NCI-H2171 (cell line): ENCODE results near the gene AFAP1L1.

ENCODE experiments used
- DNase-seq: peaks from one replicate; lab custom pipeline; 2025; lab: John Stamatoyannopoulos, UW

Gene AFAP1L1

GRCh38 chr5:149352169-149352568 lies 80.5 kb downstream of the AFAP1L1 start:
- no peak for DNase-seq

DNA sequence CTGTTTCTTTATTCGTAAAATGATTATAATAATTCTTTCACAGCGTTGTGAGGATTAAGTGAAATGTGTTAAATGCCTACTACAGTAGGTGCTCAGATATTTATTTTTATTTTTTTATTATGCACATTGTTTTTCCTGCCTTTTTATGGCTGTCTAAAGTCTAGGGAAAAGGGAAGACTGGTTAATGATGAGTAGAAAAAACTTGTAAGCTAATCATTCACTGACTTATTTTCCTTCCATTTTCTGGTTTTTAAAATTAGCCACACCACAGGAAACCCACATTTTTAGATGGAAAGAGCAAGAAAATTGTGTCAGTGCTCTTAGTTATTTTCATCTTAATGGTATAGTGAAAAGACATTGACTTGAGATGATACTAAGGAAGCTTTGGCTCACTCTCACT lies 82.3 kb downstream of the AFAP1L1 start:
- no peak for DNase-seq

- DNase-seq = no peak
Observed at GRCh38 chr5:149355688-149356087, 84.0 kb downstream of the AFAP1L1 start.

DNA sequence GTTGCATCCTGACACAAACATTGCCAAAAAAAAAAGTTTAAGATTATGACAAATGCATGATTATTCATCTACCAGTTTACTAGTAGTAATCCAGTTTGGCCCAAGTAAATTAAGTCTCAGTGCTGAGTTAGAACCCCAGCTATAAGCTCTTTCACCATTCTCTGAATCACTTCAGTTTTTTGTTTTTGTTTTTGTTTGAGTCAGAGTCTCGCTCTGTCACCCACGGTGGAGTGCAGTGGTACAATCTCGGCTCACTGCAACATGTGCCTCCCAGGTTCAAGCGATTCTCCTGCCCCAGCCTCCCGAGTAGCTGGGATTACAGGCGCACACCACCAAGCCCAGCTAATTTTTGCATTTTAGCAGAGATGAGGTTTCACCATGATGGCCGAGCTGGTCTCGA lies 84.7 kb downstream of the AFAP1L1 start:
- DNase-seq = no peak

DNA sequence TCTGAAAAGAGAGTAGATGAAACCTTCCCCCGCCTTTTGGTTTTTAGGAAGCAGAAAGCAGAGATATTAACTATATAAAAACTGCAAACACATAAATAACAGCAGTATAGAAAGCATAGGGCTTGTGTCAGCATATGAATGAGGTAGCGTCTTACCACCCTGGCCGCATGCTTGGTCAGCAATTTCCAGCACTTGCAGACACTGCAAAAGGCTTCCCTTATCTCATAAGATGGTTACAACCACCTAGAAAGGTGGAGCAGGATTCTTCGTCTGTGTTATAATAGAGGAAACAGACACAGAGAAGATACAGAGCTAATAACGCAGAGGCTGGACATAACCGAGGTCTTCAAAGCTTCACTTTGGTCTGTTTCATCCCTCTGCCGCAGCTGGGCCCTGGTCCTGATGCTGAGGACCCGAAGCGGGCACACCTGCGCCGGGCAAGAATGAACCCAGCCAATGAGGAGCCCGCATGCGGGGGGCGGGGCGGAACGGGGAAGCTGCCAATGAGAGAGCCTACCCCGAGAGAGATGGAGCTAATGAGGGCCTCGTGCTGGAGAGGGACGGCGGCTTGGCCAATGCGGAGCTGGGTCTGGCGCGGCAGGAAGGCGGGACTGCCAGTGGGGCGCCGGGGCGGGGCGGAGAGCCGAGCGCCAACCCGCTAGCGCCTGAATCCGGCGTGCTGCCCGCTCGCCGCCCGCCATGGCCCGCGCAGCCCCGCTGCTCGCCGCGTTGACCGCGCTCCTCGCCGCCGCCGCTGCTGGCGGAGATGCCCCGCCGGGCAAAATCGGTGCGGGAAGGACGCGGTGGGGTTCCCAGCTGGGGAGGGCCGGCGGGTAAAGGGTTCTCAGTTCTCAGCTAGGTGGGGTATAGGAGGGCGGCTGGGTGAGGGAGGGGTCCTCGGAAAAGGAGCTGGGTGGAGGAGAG lies 86.0 kb downstream of the AFAP1L1 start, which contains the start of gene PCYOX1L:
Gene PCYOX1L (plus strand): TSS at position 677 of the 924 bp plus-strand sequence. CDS start 23 bp downstream, at position 700.
- DNase-seq = peak; percentile 88

DNA sequence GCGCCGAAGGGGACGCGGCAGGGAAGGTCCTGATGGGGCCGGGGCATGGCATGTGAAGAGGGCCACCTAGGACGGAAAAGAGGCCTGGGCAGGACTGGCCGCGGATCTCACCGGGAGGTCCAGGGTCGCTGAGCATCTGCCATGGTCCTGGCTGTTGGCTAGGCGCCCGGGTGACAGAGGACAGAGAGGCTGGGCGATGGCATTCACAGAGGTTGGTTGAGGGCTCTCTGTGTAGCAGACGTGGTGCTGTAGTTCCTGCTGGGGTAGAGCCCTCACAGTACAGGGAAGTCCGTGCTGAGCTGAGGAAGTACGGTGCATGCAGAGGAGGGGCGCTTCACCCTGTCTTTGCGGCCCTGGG lies 86.6 kb downstream of the AFAP1L1 start:
- DNase-seq = no peak

DNA sequence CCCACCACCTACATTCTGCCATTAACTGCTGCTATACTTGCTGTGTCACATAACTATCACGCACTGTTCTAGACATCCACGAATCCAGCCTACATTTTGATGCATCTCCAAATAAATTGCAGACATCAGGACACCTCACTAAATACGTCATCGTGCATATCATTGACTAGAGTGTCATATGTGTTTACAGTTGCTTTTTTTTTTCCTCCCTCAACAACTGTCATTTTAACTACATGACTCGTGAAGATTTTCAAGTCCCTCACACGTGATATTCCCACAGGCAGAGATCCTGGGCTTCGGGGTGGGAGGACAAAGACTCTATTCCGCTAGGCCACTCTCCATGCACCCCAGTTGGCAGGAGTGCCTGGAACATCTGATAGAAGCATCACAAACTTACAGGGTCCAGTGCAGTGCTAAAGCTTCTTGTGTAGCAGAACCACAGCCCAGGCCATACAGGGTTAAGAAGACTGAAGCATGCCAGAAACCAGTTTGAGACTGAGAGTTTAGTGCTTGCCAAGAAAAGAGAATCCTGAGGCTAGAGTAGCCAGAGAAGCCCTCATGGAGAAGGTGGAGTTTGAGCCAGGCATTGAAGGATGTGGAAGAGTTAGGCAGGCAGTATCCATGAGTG lies 87.3 kb downstream of the AFAP1L1 start:
- DNase-seq = no peak

- no peak for DNase-seq
Observed at GRCh38 chr5:149360272-149360671, 88.6 kb downstream of the AFAP1L1 start.

DNA sequence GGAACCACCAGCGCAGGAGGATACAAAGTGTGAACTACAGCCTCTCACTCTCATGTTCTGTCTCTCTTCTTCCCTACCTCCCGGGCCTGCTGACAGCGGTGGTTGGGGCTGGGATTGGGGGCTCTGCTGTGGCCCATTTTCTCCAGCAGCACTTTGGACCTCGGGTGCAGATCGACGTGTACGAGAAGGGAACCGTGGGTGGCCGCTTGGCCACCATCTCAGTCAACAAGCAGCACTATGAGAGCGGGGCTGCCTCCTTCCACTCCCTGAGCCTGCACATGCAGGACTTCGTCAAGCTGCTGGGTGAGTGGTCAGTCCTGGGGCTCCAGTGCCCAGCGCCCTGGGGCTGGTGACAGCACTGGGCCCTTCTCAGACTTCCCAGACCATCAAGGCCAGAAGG lies 90.9 kb downstream of the AFAP1L1 start:
- no peak for DNase-seq

DNA sequence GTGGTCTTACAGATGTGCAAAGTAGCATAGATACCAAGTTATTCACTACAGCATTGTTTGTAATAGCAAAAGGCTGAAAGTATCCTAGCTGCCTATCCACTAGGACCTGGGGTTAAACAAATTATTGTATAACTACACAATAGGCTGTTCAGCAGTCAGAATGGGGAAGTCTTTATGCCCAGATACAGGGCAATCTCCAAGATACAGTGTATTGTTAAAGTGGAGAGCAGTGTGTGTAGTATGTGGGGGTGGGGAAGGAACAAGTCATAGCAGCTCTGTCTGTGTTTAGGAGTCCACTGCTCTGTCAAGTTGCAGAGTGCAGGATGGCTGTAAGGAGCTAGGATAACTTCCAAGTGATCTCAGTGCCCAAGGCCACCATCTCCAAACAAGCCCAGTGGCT lies 91.7 kb downstream of the AFAP1L1 start:
- no peak for DNase-seq

GRCh38 chr5:149363936-149364335 lies 92.3 kb downstream of the AFAP1L1 start:
- no peak for DNase-seq

- DNase-seq = no peak
Observed at GRCh38 chr5:149364719-149365118, 93.1 kb downstream of the AFAP1L1 start.

DNA sequence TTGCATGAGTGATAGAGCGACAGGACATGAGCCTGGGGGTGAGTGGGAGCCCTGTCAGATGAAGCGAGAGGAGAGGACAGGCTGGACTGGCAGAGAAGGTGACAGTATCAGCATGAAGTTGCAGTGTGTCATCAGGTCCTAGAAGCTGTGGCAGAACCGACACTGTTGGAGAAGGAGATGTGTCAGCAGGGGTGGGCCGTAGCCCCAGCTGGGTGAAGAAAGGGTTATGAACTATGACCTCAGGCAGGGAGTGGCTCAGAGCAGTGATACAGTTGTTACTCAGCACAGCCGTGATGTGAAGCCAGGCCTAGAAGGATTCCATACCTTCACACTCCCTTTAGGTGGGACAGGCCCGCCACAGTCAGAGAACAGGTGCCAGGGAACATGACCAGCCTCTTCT lies 93.8 kb downstream of the AFAP1L1 start:
- DNase-seq = no peak

DNA sequence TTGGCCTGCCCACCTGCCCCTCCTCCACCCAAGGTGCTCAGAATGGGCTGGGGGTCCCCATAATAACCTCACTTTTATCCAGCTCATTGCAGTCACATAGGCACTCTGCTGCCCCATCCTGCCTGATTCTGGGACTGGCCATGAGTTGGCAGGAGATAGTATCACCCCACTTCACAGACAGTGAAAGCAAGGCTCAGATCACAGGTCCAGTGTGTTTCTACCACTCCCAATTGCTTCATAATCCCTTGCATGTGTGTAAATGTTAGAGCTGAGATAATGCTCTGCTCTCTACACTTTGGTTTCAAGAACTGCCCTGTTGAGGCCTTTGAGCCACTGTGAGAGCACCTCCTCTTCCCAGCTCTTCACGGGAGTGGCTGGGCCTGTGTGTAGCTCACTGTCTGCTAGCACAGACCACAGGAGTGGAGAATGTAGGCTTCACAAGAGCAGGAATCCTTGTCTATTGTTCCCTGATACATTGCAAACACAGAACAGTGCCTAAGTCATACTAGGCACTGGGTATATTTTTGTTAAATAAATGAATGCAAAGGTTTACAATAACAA lies 94.6 kb downstream of the AFAP1L1 start:
- no peak for DNase-seq

DNA sequence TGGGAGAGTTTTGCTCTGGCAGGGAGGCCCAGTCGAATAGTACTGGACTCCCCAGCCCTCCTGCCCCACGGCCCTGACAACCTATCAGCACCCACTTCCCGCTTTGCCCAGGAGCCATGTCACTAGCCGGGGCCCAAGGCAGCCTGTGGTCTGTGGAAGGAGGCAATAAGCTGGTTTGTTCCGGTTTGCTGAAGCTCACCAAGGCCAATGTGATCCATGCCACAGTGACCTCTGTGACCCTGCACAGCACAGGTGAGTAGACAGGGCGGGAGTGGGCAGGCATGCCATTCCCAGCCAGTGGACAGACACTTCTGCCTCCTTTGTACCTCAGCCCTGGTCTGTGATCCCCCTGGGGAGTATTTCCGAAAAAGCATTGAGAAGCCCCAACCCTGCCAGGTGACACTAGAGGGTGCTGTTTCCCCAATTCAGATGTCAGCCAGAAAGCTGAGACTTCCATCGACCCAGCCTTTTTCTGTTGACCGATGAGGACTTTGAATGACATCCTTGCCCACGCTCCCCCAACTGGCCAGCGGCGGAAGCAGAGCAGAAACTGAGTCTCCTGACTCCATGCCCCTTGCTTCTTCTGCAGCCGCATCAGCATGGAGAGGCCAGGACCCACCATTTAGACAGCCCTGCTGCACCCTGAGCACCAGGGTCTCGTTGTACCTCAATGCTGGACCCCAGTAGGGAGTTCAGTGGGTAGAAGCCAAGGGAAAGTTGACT lies 95.8 kb downstream of the AFAP1L1 start:
- DNase-seq = peak; percentile 10

- no peak for DNase-seq
Observed at GRCh38 chr5:149367972-149368645, 96.5 kb downstream of the AFAP1L1 start.

GRCh38 chr5:149370878-149371277 lies 99.2 kb downstream of the AFAP1L1 start:
- DNase-seq = no peak

GRCh38 chr5:149371296-149371962 lies 99.8 kb downstream of the AFAP1L1 start:
- no peak for DNase-seq

DNA sequence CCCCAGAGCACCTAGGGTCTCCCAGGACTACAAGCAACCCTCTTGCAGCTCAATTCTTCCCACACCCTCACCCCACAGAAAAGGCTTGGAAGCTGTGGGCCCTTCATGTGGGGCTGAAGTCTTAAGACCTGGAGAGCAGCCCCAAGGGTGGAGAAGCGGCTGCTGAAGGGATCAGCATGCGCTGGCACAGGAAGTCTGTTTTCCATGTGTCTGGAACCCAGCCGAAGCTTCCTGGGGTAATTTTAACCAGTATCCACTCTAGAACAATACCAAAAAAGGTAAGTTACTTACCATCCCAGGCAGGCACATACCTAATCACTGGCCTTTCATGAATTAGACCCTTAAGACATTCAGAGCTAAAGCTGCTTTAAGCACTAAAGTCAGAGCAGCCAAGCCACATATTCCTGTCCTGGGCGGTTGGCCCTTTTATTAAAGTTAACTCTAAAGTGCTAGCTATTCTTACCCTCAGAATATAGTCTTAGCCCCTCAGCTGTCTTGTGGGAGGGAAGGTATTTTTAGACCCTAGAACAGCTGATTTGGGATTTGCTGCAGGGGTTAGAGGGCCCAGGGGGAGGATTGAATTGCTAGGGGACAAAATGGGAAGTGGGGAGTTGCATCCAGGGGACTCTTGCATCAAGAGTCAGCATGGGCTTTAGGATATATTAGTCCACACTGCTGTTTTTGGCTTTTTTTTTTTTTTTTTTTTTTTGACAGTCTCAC lies 100.6 kb downstream of the AFAP1L1 start:
- no peak for DNase-seq

- no peak for DNase-seq
Observed at GRCh38 chr5:149372932-149373331, 101.3 kb downstream of the AFAP1L1 start.

- DNase-seq = no peak
Observed at GRCh38 chr5:149374303-149374702, 102.6 kb downstream of the AFAP1L1 start.
